CD8-positive, alpha-beta memory T cell (primary cell): ENCODE data around the gene RPL36. TPM values are rescaled to one million over a fixed set of nuclear protein-coding genes. Genes with fewer than 3 reads are reported as not detected.
"Not testable (repeated sequence)": the region's sequence is repeated elsewhere in the genome, so short reads cannot be mapped to it uniquely, and the experiment has no call there.

Source experiments
- CTCF ChIA-PET: fragments of 350-600 bp; sonication (Branson Sonifier 250); formaldehyde crosslinking; loops from one replicate; lab custom pipeline; 2021; ENCODE audit warnings: antibody characterized with exemption; lab: Charles Lee
- POLR2A ChIA-PET: fragments of 350-600 bp; sonication (Branson Sonifier 250); formaldehyde crosslinking; loops from one replicate; lab custom pipeline; 2021; ENCODE audit warnings: antibody characterized with exemption; lab: Charles Lee
- DNase-seq, 5 donors: peaks; one replicate each; pipeline versions ENCODE4 v3.0.0 to v3.0.0-alpha.2; 2020 to 2022; ENCODE audit warnings: mixed read lengths in 1 of 5
- H3K27ac ChIP-seq: one replicate; pipeline ENCODE4 v1.7.0; 2013; ENCODE audit warnings: low read depth, mild to moderate bottlenecking, low read length, moderate library complexity
- H3K27me3 ChIP-seq: 2 replicates; pipeline ENCODE4 v1.7.0; 2013; ENCODE audit warnings: low read length, mild to moderate bottlenecking; ENCODE audit not compliant: insufficient read depth, poor library complexity, severe bottlenecking
- H3K36me3 ChIP-seq: 2 replicates; pipeline ENCODE4 v1.7.0; 2013; ENCODE audit warnings: mild to moderate bottlenecking, low read length, moderate library complexity; ENCODE audit not compliant: insufficient read depth
- H3K4me1 ChIP-seq: 2 replicates; pipeline ENCODE4 v1.7.0; 2013; ENCODE audit warnings: mild to moderate bottlenecking, low read length, moderate library complexity; ENCODE audit not compliant: insufficient read depth
- H3K4me3 ChIP-seq: 2 replicates; pipeline ENCODE4 v1.7.0; 2013; ENCODE audit warnings: mild to moderate bottlenecking, low read length
- H3K9me3 ChIP-seq: 2 replicates; pipeline ENCODE4 v1.7.0; 2013; ENCODE audit warnings: mild to moderate bottlenecking, low read length
- H3K27ac Mint-ChIP-seq, 8 donors: one replicate each; pipeline ENCODE4 v1.8.0; 2020 to 2021; ENCODE audit warnings: mixed read lengths in 8 of 8, mild to moderate bottlenecking in 6 of 8, inconsistent platforms in 3 of 8, moderate library complexity in 3 of 8
- H3K27me3 Mint-ChIP-seq, 2 donors: one replicate each; pipeline ENCODE4 v1.8.0; 2020 to 2021; ENCODE audit warnings: mixed read lengths in 2 of 2, mild to moderate bottlenecking in 1 of 2, moderate library complexity in 1 of 2
- H3K36me3 Mint-ChIP-seq, 3 donors: one replicate each; pipeline ENCODE4 v1.8.0; 2020 to 2021; ENCODE audit warnings: mixed read lengths in 3 of 3, inconsistent platforms in 1 of 3, mild to moderate bottlenecking in 1 of 3
- H3K4me1 Mint-ChIP-seq, 3 donors: one replicate each; pipeline ENCODE4 v1.8.0; 2020 to 2021; ENCODE audit warnings: mixed read lengths in 3 of 3, inconsistent platforms in 1 of 3, mild to moderate bottlenecking in 1 of 3
- H3K4me3 Mint-ChIP-seq, 7 donors: one replicate each; pipeline ENCODE4 v1.8.0; 2020 to 2021; ENCODE audit warnings: mixed read lengths in 7 of 7, mild to moderate bottlenecking in 6 of 7, moderate library complexity in 4 of 7, inconsistent platforms in 2 of 7
- H3K9me3 Mint-ChIP-seq, 5 donors: one replicate each; pipeline ENCODE4 v1.8.0; 2020 to 2022; ENCODE audit warnings: mixed read lengths in 5 of 5, mild to moderate bottlenecking in 3 of 5, moderate library complexity in 2 of 5, inconsistent platforms in 1 of 5
- polyA plus RNA-seq: library from polyadenylated mRNA; unstranded; fragments of 300-500 nt; fragmentation: Illumina TruSeq; gene quantifications from one replicate; pipeline ENCODE4 v1.2.3, GENCODE V29; 2021
- total RNA-seq, 2 experiments: library from RNA; stranded (reverse); gene quantifications; one replicate each; pipeline ENCODE4 v1.2.3, GENCODE V29; 2021

The RPL36 gene
- total and polyA plus RNA-seq, 3 experiments from 2014 or later, result 1,478 to 2,003 (median 1,485) TPM

- H3K4me3 ChIP-seq, DNase-seq, H3K27ac ChIP-seq, H3K36me3 Mint-ChIP-seq, H3K4me1 ChIP-seq, H3K27me3 ChIP-seq, H3K9me3 Mint-ChIP-seq, H3K9me3 ChIP-seq, CTCF ChIA-PET, H3K4me3 Mint-ChIP-seq, H3K27ac Mint-ChIP-seq, POLR2A ChIA-PET, H3K36me3 ChIP-seq, H3K4me1 Mint-ChIP-seq: not testable (repeated sequence)
- H3K27me3 Mint-ChIP-seq, result peaks cover 9 to 12% of the 10 kb centered on the region in 2 donors
Measured at GRCh38 chr19:5733172-5733571, 43.1 kb downstream of the RPL36 start.

GRCh38 chr19:5738423-5738822, 48.3 kb downstream of the RPL36 start:
- H3K4me3 ChIP-seq, result no peak overlapping the region
- ChIA-PET CTCF (interaction anchor here (0.6 kb wide), 1 partner anchor 8 kb away, joined by 5 read pairs; no protein-coding TSS in a partner anchor), POLR2A (no interaction called here)
- no peak overlapping the region for H3K4me3 Mint-ChIP-seq
- no peaks in the 10 kb centered on the region for H3K4me1 Mint-ChIP-seq
- H3K9me3 Mint-ChIP-seq, result no peaks in the 10 kb centered on the region
- no peaks in the 10 kb centered on the region for H3K27me3 ChIP-seq
- H3K36me3 Mint-ChIP-seq, result peaks cover 0 to 1% (median 0%) of the 10 kb centered on the region in 3 donors
- peaks cover 12 to 13% of the 10 kb centered on the region in 2 donors for H3K27me3 Mint-ChIP-seq
- no peak for DNase-seq
- H3K36me3 ChIP-seq, result no peaks in the 10 kb centered on the region
- no peak overlapping the region for H3K27ac ChIP-seq
- H3K27ac Mint-ChIP-seq, result no peak overlapping the region
- H3K9me3 ChIP-seq, result no peaks in the 10 kb centered on the region
- no peaks in the 10 kb centered on the region for H3K4me1 ChIP-seq

Other genes starting within 250 kb of the RPL36 start
- not detected for gene ZNRF4, start 234.9 kb upstream of the RPL36 start, total RNA-seq
- gene ZNRF4, start 234.9 kb upstream of the RPL36 start, polyA plus RNA-seq, result not detected
- gene TINCR, start 122.3 kb upstream of the RPL36 start, total RNA-seq, result under 1 TPM; 0.20 to 0.28 TPM
- 0.16 TPM for gene TINCR, start 122.3 kb upstream of the RPL36 start, polyA plus RNA-seq
- gene SAFB2, start 67.5 kb upstream of the RPL36 start, total RNA-seq, result 10 to 100 TPM; 87.8 to 98.2 TPM
- gene SAFB2, start 67.5 kb upstream of the RPL36 start, polyA plus RNA-seq, result 56.4 TPM
- gene SAFB, start 67.2 kb upstream of the RPL36 start, total RNA-seq, result 100 to 1,000 TPM; 124 to 132 TPM
- 103 TPM for gene SAFB, start 67.2 kb upstream of the RPL36 start, polyA plus RNA-seq
- 10 to 100 TPM; 60.6 to 62.1 TPM for gene MICOS13, start 9.8 kb upstream of the RPL36 start, total RNA-seq
- gene MICOS13, start 9.8 kb upstream of the RPL36 start, polyA plus RNA-seq, result 117 TPM
- gene HSD11B1L, start 9.3 kb upstream of the RPL36 start, total RNA-seq, result 1 to 10 TPM; 1.4 to 2.3 TPM
- 4.0 TPM for gene HSD11B1L, start 9.3 kb upstream of the RPL36 start, polyA plus RNA-seq
- 100 to 1,000 TPM; 179 to 204 TPM for gene LONP1, start 29.9 kb downstream of the RPL36 start, total RNA-seq
- 36.0 TPM for gene LONP1, start 29.9 kb downstream of the RPL36 start, polyA plus RNA-seq
- not detected for gene CATSPERD, start 30.3 kb downstream of the RPL36 start, total RNA-seq
- gene CATSPERD, start 30.3 kb downstream of the RPL36 start, polyA plus RNA-seq, result not detected
- 1 to 10 TPM; 8.2 to 8.6 TPM for gene PRR22, start 94.5 kb downstream of the RPL36 start, total RNA-seq
- gene PRR22, start 94.5 kb downstream of the RPL36 start, polyA plus RNA-seq, result 0.15 TPM
- gene DUS3L, start 100.9 kb downstream of the RPL36 start, total RNA-seq, result 10 to 100 TPM; 90.9 to 93.6 TPM
- gene DUS3L, start 100.9 kb downstream of the RPL36 start, polyA plus RNA-seq, result 33.2 TPM
- gene NRTN, start 114.8 kb downstream of the RPL36 start, total RNA-seq, result under 1 TPM in 1 of 2 experiments, not detected in 1; 0.26 TPM
- 0.26 TPM for gene NRTN, start 114.8 kb downstream of the RPL36 start, polyA plus RNA-seq
- not detected for gene FUT6, start 149.4 kb downstream of the RPL36 start, total RNA-seq
- not detected for gene FUT6, start 149.4 kb downstream of the RPL36 start, polyA plus RNA-seq
- not detected for gene FUT3, start 161.2 kb downstream of the RPL36 start, total RNA-seq
- gene FUT3, start 161.2 kb downstream of the RPL36 start, polyA plus RNA-seq, result not detected
- not detected for gene FUT5, start 180.2 kb downstream of the RPL36 start, total RNA-seq
- gene FUT5, start 180.2 kb downstream of the RPL36 start, polyA plus RNA-seq, result not detected
- gene NDUFA11, start 213.5 kb downstream of the RPL36 start, total RNA-seq, result 100 to 1,000 TPM; 216 to 232 TPM
- 399 TPM for gene NDUFA11, start 213.5 kb downstream of the RPL36 start, polyA plus RNA-seq
- 1 to 10 TPM; 4.0 to 4.1 TPM for gene VMAC, start 214.6 kb downstream of the RPL36 start, total RNA-seq
- gene VMAC, start 214.6 kb downstream of the RPL36 start, polyA plus RNA-seq, result 6.3 TPM
- gene CAPS, start 224.0 kb downstream of the RPL36 start, total RNA-seq, result 1 to 10 TPM; 5.3 to 7.3 TPM
- gene CAPS, start 224.0 kb downstream of the RPL36 start, polyA plus RNA-seq, result 2.7 TPM